Esophagus mucosa (tissue), 1 donor: Measurements from ENCODE around the gene EID2. TPM values are rescaled to one million over a fixed set of nuclear protein-coding genes. Genes with fewer than 3 reads are reported as not detected.

Source experiments
- ATAC-seq: fragments of 200-7000 bp; cut with Tn5 transposase; one replicate; pipeline ENCODE4 v1.9.1; 2020
- total RNA-seq: library from RNA; stranded (reverse); gene quantifications from one replicate; pipeline ENCODE4 v1.2.4, GENCODE V29; 2023
- donor health status: DM: yes; HTN: yes; CAD: no.

Gene EID2
- 6.7 TPM for total RNA-seq

- peak; percentile 98 for ATAC-seq
Measured at GRCh38 chr19:39539518-39540332, at the start of gene EID2. Gene EID2, minus strand, starts transcription at chr19:39540161. Its CDS starts 82 bp downstream, at chr19:39540079.

DNA sequence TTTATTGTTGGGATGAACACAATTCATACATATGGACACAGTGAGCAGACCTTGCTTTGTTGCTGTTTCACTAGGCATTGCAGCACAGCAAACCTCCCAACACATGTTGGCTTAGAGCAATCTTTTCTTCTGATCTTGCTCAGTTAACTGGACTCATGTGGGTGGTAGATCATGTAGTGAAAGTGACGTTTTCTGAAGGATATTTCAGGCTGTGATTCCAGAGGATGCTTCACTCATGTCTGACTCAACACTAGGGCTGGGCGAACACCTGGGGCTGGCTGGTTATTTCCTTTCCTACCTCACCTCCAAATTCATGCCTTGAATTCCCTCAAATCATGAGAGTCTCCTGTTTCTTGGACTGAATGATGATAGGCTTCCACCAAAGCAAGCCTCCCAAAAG lies 48.1 kb upstream of the EID2 start:
- no peak for ATAC-seq

GRCh38 chr19:39587496-39587895 lies 47.5 kb upstream of the EID2 start:
- no peak for ATAC-seq

DNA sequence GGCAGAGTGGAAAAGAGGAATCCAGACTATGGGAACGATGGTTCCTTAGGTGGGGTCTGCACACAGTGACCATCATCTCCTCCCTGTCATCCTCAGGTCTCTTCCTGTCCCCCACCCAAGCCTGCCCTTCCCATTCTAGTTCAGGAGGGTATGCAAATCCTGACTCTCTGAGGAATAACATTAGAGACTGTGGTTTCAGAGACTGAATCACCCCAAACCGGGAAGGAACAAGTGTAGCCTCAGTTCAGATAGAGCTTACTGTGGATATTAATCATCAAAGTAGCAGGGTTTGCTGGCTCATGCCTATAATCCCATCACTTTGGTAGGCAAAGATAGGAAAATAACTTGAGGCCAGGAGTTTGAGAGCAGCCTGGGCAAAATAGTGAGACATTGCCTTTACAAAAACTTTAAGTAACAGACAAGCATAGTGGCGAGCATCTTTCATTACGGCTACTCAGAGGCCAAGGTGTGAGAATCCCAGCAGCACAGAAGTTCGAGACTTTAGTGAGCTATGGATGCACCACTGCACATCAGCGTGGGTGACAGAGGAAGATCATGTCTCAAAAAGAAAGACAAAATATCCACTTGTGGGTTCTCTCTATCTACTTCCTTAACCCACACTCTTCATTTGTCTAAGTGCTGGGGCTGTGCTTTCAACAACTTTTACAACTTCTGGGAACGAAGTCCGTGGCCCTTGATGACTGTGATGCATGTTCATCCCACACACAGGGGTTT lies 43.1 kb upstream of the EID2 start:
- ATAC-seq = no peak

GRCh38 chr19:39582442-39582841 lies 42.5 kb upstream of the EID2 start:
- ATAC-seq = peak; percentile 45

GRCh38 chr19:39568604-39569003 lies 28.6 kb upstream of the EID2 start:
- no peak for ATAC-seq

GRCh38 chr19:39566064-39566463 lies 26.1 kb upstream of the EID2 start:
- ATAC-seq = no peak

DNA sequence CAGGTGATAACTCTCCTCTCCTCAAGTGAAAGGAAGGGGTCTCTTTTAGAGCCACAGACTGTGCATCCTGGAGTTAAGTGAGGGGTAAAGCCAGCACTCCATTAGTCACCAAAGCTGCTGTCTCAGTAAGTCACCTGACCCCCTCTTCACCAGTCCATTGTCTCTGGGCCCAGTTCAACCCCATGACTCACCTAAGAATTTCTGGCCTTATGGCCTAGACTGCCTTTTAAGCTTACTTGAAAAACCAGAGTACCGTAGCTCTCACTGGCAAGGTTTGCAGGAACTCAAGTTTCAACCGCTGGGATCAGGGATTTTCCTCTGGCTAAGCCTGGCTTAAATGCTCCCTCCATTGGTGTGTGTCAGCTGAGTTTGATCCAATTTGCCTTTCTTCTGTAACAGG lies 23.4 kb upstream of the EID2 start:
- peak; percentile 96 for ATAC-seq

DNA sequence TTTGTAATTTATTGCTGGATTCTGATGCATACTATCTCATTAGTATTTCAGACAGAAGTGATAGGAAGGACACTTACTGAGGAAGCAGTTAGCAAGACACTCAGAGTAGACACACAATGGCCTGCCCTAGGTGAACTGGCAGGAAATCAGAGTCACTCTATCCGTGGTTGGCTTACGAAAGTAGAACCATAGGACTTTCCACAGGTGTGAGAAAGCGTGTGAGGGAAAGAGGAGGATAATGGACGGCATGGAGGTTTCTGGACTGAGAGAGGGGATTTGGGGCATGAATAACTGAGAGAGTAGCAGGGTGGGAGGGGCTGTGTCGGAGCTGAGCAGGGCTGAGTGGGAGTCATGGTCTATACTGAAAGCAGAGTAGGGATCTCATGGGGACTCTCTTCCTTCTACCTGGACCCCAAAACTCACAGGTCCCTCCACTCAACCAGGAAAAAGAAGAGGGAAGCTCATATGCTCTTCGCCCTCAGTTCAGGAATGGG lies 18.7 kb upstream of the EID2 start:
- ATAC-seq = no peak

DNA sequence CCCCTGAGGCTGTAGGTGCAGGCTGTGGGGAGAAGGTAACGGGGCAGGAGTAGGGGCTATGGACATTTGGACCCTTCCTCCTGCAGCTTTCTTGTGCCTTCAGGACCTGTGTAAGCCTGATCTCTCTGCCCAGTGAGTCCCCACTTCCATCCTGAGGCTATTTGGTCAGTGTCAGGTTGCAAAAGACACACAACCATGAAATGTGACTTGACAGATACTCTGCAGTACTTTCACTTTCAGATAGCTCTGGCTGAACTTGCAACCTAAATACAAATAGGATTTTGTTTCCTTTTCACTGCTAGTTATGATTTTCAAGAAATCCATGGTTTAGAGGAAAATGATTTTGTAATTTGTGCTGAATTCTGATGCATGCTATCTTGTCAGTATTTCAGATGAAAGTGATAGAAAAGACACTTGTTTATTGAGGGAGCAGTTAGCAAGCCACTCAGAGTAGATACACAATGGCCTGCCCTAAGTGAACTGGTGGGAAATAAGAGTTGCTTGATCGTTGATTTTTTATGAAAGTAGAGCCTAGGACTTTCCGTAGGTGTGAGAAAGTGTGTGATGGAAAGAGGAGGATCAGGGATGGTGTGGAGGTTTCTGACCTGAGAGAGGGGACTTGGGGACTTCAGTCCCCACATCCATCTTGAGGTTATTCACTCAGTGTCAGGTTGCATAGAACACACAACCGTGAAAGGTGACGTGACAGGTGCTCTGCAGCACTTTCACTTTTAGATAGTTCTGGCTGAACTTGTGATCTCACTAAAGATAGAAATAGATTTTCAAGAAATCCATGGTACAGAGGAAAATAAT lies 18.1 kb upstream of the EID2 start:
- ATAC-seq = no peak

GRCh38 chr19:39555883-39556282 lies 15.9 kb upstream of the EID2 start:
- ATAC-seq = no peak

GRCh38 chr19:39554701-39555311 lies 14.8 kb upstream of the EID2 start:
- ATAC-seq = no peak

DNA sequence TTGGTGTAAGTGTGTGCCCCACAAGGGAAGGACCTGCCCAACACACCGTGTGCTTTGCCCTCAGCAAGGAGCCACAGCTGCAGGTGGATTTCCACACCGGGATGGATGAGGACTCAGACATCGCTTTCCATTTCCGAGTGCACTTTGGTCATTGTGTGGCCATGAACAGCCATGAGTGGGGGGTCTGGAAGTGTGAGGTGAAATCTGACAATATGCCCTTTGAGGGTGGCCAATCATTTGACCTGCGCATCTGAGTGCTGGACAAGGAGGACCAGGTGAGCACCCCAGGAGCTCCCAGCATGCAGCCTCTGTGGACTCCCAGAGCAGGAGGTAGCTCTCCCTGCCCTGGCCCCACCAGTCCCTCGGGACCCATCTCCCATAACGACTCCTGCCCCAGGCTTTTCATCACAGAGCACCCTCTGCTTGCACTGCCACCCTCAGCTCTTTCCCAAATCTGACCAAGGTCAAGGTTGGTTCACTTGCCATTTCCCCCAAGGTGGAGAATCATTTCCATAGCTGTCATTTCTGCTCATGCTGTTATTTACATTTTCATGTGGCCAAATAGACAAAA lies 13.2 kb upstream of the EID2 start:
- no peak for ATAC-seq

GRCh38 chr19:39550197-39550596 lies 10.2 kb upstream of the EID2 start:
- ATAC-seq = no peak

- peak; percentile 48 for ATAC-seq
Measured at GRCh38 chr19:39546599-39546998, 6.6 kb upstream of the EID2 start.

DNA sequence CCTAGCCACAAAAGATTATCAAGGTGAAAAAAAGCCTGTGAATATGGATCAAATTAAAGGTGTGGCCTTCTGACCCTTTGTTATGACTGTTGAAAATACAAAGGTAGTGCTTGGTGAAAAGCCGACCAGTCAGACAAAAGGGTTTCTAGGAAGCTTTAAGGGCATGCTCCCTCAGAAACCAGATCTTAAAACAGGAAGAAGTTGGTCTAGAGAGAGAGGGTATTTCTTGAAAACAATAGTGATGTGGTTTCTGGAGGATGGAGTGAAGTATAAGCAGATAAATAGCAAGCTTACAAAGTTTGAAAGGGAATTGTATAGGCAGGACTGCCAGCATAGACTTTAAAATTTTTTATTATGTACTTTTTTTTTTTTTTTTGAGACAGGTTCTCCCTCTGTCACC lies 5.0 kb upstream of the EID2 start:
- no peak for ATAC-seq

GRCh38 chr19:39544226-39544903 lies 4.4 kb upstream of the EID2 start:
- ATAC-seq = no peak

DNA sequence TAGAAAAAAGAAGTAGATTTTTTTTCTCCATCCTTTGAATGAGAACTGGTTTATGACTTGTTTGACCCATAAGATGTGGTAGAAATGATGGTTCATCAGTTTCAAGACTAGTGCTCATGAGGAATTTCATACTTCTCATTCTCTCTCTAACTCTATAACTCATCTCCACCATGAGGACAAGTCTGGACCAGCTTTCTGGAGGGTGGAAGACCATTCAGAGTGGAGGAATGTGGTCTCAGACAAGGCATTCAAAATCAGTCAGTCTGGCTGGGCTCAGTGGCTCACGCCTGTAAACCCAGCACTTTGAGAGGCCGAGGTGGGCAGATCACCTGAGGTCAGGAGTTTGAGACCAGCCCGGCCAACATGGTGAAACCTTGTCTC lies 3.5 kb upstream of the EID2 start:
- ATAC-seq = no peak

DNA sequence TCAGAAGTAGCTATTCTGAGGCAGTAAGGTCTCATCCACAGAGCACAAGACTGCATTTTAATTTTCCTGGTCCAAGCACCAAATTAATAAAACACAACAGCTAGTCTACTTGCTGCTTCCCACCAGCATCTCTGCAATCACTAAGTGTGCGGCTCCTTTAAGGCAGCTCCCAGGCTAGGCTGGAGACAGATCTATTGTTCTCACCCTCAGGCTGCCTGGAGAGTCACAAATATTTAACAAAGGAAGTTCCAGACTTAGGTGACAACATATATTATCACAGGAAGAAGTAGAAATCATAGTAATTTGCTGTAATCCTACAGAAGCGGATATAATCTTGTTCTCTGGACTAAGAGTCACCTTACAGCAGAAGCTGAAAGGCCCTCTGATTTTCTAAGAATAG lies 2.2 kb upstream of the EID2 start:
- no peak for ATAC-seq

DNA sequence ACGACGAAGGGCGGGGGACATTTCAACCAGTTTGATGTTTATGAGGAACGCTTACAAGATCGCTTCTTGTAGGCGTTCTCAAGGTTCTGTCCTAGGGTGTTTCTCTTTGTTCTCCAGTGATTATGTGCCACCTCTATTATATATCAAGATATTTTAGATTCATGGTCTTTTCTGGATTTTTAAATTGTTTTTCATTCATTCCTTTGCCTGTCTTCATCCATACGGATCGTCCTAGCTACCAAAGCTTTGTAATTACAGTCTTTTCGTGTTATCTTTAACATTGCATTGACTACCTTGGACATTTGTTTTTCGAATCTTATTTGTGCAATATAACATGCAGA lies 342 bp upstream of the EID2 start:
- no peak for ATAC-seq

DNA sequence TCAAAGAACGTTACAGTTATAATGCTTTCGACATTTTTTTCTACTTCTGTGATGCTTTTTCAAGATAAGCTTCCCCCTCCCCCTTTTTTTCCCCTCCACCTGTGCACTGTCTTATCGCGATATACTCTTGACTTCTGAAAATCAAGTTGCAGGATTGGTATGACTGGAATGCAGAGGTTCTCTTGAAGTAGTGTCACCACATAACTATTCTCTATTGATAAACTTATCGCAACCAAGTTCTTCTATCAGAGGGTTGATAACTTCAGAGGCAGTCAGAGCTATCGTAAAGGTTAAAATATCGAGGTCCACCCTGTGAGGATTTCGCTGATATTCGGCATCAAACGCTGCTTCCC lies 820 bp downstream of the EID2 start:
- no peak for ATAC-seq

DNA sequence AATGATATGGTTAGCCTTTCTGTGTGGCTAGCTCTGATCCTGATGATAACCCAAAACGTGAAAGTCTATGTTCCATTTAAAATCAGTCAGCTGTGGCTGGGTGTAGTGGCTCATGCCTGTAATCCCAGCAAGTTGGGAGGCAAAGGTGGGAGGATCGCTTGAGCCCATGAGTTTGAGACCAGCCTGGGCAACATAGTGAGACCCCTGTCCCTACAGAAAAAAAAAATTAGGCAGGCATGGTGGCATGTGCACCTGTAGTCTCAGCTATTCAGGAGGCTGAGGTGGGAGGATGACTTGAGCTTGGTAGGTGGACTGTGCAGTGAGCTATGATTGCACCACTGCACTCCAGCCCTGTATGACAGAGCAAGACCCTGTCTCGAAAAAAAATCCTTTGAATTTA lies 6.2 kb downstream of the EID2 start:
- no peak for ATAC-seq
